GM19240 (cell line): ENCODE measurements around the gene TALDO1.

ENCODE experiments used
- DNase-seq: peaks from one replicate; pipeline ENCODE4 v3.0.0; 2011; ENCODE audit warnings: low spot score; ENCODE audit not compliant: insufficient read length

The TALDO1 gene

GRCh38 chr11:714436-714835, 32.8 kb upstream of the TALDO1 start:
- DNase-seq: no peak

GRCh38 chr11:719214-720016, 27.8 kb upstream of the TALDO1 start:
- DNase-seq: no peak

GRCh38 chr11:720017-720641, 27.1 kb upstream of the TALDO1 start:
- DNase-seq: no peak

- DNase-seq: no peak
Observed at GRCh38 chr11:720642-721246, 26.5 kb upstream of the TALDO1 start.

GRCh38 chr11:721247-721740, 26.0 kb upstream of the TALDO1 start:
- DNase-seq: no peak

GRCh38 chr11:721741-722345, 25.4 kb upstream of the TALDO1 start:
- DNase-seq: no peak

GRCh38 chr11:722346-722811, 24.9 kb upstream of the TALDO1 start:
- DNase-seq: no peak

GRCh38 chr11:723120-723883, 24.0 kb upstream of the TALDO1 start:
- DNase-seq: no peak

GRCh38 chr11:724049-724777, 23.1 kb upstream of the TALDO1 start:
- no peak for DNase-seq

GRCh38 chr11:724778-725386, 22.4 kb upstream of the TALDO1 start:
- DNase-seq: no peak

GRCh38 chr11:725624-726202, 21.6 kb upstream of the TALDO1 start:
- DNase-seq: no peak

- no peak for DNase-seq
Observed at GRCh38 chr11:726278-727220, 20.7 kb upstream of the TALDO1 start.

- no peak for DNase-seq
Observed at GRCh38 chr11:727281-727701, 20.0 kb upstream of the TALDO1 start.

- peak; percentile 89 for DNase-seq
Observed at GRCh38 chr11:727859-728748, 19.2 kb upstream of the TALDO1 start.

GRCh38 chr11:728901-729491, 18.3 kb upstream of the TALDO1 start:
- DNase-seq: no peak

GRCh38 chr11:729492-730074, 17.7 kb upstream of the TALDO1 start:
- no peak for DNase-seq

GRCh38 chr11:733072-733471, 14.2 kb upstream of the TALDO1 start:
- no peak for DNase-seq
